Activated CD8-positive, alpha-beta memory T cell treated with anti-CD3 and anti-CD28 coated beads, Interleukin-2, amount 50 U/mL, for 1 hour (primary cell): ENCODE results near the gene HNRNPA0.

Source experiments
- DNase-seq: peaks from one replicate; pipeline ENCODE4 v3.0.0-alpha.2; 2020; ENCODE audit errors: extremely low read depth

The HNRNPA0 gene

DNA sequence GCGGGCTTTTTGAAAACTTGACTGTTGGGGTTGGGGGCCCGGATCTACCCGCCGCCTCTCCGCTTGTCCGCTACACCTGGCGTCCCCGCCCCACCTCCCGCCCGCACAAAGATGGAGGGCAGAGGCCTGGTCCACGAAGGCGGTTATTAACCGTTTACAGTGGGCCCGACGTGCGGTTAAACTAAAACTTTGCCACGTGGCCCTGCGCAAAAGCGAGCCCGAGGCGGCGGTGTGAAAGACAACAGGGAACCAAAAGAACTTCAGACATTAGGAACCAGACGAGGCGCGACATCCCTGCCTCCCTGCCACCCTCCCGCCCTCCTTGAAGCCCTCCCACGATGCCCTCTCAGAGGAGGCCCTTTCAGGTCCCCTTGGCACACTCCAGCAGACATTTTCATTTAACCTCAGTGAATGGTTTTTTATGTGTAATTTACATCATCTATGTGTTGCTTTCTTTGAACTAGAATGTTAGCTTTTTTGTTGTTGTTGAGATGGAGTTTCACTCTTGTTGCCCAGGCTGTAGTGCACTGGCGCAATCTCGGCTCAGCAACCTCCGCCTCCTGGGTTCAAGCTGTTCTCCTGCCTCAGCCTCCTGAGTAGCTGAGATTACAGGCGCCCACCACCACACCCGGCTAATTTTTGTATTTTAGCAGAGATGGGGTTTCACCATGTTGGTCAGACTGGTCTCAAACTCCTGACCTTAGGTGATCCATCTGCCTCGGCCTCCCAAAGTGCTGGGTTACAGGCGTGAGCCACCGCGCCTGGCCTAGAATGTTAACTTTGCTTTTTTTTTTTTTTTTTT, 999 bp upstream of the HNRNPA0 start:
- DNase-seq: no peak

DNA sequence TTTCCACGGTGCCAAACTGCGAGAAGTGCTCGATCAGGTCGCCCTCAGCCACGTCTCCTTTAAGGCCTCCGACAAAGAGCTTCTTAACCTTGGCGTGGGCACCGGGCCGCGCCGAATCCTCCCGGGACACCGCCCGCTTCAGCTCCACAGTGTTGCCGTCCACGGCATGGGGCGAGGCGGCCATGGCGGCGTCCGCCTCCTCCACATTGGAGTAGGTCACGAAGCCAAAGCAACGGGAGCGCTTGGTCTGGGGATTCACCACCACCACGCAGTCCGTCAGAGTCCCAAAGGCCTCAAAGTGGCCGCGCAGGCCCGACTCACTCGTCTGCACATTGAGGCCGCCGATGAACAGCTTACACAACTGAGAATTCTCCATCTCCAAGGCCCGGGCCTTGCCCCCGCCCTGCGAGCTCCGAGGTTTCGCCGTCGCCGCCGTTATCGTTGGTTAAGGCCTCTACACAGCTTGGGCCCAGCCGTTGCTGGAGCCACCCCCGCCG, 424 bp downstream of the HNRNPA0 start:
- DNase-seq: no peak

DNA sequence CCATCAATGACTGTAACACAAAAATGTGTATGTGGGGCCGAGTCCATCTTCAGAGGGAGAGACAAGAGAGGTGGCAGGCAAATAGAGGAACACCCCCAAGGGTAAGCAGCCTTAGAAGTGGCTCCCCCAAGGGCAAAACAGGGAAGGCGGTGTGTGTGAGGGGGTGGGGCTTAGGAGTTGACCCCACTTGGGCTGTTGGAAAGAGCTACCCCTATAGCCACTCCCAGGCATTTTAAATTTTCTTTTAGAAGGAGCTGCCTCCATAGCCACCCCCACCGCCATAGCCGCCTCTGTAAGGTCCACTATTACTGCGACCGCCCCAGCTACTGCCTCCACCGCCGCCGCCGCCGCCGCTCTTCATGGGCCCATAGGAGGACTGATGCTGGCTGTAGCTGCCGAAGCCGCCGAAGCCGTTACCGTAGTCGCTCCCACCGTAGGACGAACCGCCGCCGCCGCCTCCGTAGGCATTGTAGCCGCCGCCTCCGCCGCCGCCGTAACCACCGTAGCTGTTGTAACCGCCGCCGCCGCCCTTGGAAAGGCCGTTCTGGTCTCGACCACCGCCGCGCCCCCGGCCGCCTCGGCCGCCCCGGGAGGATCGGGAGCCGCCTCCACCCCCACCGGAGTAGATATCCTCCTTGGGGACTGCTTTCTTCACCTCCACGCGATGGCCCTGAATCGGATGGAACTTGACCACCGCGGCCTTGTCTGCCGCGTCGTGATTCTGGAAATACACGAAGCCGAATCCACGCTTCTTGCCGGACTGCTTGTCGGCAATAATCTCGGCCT, 1.1 kb downstream of the HNRNPA0 start:
- no peak for DNase-seq

DNA sequence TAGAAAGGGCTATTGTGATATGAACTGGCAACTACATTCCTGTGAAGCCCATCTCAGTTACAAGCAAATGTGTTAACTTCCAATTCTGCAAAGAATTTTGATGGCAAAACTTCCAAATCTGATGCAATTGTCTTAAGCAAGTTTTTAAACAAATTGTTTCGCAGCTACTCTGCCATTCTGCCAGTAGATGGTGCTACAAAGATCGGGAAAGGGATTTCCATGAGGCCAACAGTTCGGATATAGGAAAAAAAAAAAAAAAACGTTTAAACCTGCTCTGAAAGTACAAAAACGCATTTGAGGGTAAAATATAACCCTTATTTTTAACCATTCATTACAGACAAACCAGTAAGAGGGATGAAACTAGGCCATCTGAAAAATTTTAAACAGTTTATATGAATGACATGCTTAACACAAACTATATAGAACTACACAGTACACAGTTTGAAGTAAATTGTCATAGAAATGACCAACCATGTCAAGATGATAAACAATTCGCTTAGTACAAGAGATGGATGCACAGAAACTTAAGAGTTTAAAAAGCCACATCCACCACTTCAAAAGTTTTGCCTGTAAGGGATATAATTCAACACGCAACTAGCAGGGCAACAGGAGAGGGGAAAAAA, 2.2 kb downstream of the HNRNPA0 start:
- DNase-seq: no peak

DNA sequence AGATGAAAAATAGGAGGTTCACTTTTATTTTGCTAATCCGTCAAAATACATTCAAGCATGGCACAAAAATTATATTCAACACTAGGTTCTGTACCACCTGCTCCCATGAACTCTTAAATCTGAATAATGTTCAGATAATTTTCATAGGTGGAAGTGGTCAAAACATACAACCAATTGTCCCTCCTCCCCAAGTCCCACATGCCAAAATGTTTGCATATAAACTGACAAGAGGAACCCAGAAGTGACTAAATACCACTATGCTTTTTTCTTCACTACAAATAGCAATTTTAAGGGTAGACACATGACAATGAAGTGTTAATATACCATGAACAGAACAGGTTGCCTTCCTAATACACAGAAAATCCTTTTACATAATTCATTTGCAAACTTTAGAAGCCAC, 3.7 kb downstream of the HNRNPA0 start:
- no peak for DNase-seq

DNA sequence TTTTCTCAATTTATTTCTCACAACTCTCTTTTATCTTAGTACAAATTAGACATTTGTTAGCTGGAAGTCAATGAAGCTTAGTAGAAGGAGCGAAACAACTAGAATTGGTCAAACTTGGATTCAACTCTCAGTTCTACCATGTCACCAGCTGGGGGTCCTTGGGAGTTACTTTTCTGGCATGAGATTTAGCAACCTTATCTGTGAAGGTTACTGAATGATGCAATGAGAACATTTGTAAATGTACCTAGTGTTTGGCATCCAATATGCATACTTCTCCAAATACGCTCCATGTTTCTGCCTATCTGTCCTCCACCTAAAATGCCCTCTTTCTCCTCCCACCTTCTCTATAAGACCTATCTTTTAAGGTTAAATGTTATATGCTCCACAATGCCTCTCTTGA, 6.3 kb downstream of the HNRNPA0 start:
- no peak for DNase-seq

DNA sequence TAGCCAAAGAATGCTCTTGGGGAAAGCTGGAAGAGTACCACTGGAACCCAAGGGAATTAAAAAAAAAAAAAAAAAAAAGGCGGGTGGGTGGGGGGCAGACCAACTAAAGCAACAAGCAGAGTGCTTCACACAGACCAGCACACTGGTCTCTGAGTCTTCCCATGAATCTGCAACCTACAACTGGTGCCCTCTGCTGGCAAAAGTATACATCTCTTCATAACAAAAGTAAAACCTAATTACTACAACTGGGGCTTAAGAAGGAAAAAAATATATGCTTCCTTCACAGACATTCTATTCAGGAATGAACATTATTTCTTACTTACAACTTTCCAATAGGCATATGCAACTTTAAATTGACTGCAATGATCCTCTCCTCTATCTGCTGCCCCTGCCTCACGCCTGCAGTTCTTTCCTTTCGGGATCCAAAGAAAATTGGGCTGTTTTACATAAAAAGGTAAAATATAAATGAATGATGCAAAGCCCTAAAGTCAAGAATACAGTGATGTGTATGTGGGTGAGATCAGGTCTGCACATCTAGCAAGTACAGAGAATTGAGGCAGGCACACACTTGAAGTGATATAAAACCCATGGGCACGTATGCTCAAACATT, 11.0 kb downstream of the HNRNPA0 start:
- DNase-seq: peak; percentile 30

DNA sequence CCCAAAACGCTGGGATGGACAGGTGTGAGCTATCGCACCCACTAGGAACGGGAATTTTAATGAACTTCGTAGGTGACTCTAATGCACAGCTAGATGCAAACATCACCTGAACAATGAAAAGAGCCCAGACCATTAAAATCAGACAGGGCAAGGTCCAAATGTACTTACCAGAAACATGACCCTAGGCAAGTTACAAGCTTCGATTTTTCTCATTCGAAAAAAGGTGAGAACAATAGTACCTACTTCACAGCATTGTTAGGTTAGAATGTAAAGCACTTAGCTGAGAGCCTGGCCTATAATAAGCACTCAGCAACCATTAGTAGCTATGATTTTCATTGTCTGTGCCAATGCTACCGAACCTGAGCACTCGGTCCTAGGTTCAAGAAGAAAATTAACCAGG, 12.4 kb downstream of the HNRNPA0 start:
- DNase-seq: no peak

DNA sequence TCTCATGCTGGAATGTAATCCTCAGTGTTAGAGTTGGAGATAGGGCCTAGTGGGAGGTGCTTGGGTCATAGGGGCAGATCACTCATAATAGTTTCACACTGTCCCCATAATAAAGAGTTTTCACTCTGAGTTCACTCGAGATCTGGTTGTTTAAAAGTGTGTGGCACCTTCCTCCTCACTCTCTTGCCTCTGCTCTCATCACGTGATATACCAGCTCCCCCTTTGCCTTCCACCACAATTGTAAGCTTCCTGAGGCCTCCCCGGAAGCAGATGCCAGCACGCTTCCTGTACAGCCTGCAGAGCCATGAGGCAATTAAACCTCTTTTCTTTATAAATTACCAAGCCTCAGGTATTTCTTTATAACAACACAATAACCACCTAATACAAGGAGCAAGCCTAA, 14.4 kb downstream of the HNRNPA0 start:
- DNase-seq: no peak

DNA sequence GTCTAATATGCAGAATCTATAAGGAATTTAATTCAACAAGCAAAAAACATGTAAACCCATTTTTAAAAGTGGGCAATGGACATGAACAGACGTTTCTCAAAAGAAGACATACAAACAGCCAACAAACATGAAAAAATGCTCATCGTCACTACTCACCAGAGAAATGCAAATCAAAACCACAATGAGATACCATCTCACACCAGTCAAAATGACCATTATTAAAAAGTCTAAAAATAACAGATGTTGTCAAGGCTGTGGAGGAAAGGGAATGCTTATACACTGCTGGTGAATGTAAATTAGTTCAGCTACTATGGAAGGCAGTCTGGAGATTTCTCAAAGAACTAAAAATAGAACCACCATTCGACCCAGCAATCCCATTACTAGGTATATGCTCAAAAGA, 15.2 kb downstream of the HNRNPA0 start:
- DNase-seq: no peak

DNA sequence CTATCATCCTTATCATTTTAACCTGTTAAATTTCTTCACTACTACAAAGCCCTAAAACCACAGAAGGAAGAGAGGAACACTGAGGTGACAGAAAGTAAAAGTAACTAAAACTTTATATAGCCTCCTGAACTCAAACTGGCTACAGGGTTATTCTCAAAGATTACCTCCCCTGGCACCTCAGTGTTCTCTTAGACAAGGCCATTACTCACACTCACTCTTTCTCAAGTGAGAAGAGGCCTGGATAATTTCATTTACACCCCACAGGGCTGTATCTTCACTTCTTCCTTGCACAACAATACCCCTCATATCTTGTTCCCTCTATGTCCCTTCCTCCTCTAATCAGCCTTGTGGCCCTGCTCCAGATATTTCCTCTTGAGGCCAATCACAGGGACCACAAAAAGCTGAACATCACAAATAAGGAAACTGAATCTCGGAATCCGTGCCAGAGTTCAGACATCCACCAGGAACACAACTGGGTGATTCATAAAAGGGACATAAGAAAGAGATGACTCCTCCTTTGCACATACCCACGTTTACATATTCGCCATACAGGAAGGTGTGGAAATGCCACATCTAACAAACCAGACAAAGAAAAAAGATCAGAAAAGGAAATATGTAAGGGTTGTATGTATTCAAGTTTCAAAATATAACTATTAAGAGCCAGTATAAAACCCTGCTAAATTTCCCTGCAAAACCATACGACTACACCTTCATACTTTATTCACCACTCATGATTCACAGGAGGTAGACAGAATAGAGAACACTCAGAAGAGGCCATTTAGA, 16.6 kb downstream of the HNRNPA0 start:
- peak; percentile 24 for DNase-seq

DNA sequence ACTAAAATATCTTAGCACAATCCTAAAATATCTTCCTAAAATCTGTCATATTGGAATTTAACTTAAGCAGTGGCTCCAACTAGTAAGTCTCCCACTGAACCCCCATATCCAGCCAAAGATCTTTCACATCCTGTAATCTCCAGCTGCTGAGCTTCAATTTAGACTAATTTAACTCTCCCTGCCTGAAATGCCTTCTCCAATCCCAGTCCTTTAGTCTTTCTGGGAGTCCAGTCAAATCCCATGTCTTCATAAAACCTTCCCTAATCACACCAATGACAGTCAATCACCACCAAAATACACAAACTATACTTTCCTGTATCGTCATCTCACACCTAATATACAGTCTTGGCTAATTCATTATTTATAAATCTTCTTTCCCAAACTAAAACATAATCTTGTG, 17.7 kb downstream of the HNRNPA0 start:
- DNase-seq: no peak

DNA sequence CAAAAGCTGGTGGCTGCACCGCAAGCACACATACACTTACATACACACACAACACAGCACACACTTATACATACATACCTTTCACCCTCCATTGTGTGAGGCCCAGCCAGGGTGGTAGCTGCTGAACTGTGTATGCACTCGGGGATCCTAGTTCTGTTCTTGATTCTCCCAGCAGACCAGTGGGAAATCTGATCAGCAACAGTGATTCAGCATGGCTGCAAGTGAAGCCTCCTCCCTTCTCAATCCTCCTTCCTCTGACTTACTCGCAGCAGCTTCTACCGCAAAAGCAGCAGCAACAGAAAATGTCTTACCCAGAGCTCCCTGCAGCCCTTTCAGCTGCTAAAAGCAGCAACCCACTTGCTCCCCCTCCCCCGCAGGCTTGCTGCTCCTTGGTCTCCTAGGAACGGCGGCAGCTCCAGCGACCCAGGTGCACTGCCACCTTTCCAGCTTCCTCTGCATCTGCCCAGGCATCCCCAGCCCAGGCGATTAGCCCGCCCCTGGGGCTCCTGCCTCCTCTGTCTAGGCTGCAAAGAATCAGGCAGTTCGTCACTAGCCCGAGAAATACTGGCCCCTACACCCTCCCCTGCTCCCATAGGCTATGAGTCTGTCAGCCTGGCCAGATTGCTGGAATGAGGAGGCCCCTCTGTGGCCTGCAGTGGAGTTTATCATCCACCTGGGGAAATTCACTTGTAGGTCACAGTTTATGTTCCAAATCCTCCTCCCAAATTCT, 18.4 kb downstream of the HNRNPA0 start, which contains the start of gene KLHL3:
Gene KLHL3, minus strand, starts transcription at position 535 of the 730 bp plus-strand sequence. Its CDS starts 443 bp downstream, at position 92.
- DNase-seq: no peak

DNA sequence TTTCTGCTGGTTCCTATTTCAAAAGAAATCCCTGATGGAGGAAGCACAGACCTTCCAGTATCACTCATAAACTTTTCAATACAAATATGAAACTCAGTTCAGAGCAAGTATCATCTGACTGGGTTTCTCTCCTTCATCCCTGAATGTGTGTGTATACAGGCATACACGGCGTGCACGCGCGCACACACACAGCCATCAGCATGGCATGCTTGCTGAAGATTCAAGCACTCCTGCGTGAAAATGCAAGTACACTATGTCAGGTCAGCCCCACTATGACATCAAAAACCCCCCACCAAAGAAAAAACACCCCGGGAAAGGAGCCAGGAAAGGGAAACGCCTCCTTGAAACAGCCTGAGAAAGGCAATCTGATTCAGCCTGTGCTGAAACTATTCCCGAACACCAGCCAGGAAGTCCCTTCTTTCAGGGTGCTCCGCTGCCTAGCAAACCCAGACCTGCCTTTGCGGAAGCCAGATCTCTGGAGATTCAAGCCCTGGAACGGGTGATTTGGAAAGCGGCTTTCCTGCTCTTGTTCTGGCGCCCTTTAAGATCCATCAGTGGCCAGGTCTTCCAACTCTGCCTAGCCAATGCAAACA, 19.1 kb downstream of the HNRNPA0 start:
- no peak for DNase-seq

DNA sequence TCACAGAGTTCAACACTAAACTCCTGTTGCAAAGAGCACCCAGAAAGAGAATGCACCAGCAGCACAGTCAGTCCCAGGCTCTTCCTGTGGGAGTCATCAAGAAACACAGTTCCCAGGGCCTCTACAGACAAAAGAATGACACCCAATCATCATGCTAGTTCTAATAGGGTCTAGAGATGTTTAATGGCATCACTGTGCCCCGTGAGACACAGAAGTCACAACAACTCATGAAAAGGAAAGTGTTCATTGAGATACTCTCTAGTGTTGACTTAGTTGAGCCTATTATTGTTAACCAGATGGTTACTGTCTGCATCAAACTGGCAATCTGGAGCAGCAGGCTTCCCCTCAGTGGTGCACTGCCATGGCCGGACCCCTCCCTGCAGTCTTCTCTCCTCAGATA, 19.8 kb downstream of the HNRNPA0 start:
- no peak for DNase-seq

DNA sequence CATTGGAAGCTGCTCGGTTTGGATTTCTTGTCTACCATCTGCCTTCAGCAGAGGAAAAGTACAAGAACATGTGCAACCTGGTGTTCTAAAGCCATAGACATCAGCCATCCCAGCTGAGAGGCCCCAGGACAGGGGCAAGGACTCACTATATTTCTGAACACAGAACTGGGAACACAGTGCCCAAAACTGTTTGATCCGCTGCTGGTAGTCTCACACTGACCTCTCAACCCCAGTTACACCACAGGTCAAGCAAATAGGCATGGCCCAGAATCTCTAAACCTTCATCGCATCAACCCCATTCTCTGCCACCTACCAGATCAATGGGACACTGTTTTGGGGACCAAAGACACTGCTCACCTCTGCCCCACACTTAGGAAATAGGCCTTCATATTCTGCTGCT, 20.2 kb downstream of the HNRNPA0 start:
- DNase-seq: no peak

DNA sequence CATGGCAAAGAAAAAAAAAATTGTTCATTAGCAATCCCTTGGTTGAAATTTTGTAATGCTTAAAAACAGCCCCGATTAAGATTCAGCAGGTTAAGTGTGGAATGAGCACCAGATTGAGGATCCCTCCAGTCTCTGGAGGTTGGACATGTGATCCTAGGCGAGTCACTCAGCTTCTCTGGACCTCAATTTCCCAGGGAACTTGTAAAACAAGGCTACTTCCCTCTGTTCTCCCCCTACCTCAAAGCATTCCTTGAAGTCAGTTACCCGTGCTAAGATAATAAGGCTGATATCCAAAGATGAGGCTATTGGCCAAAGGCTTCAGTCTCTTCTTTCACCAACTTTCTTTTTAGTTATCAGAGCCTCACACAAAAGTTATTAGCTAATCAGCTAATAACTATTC, 21.2 kb downstream of the HNRNPA0 start:
- no peak for DNase-seq

DNA sequence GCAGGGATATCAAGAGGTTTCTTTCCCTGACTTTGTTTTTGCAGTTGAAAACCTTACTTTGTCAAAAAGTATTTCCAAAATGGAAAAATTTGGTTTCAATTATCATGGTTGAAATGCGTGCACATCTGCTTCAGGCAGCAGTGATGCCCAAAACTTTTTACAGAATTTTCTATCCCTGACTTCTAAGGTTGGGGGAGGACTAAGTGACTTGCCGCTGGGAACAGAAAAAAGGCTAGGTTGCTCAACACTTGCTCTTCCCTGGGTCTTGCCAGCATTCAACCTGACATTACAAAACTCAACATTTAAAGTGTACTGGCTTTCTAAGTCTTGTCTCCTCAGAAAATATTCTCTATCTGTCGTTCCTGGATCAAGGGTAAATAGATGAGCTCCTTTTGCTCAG, 23.0 kb downstream of the HNRNPA0 start:
- no peak for DNase-seq

DNA sequence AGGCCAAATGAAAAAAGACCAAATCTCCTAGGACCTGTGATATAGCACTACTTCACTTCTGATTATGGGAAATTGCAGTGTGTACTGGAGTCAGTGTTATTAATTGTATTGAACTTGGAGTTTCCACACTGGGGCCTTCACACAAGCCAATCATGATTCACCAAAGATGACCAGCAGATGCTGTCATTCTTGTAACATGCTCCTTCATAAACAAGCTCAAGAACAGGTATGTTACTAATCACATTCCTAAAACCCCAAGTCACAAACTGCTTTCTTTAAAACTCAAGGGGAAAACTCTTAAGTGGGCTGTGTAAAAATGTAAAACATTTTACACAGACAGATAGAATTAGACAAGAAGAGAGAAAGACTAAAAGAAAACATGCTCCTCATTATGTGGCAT, 23.8 kb downstream of the HNRNPA0 start:
- DNase-seq: no peak

DNA sequence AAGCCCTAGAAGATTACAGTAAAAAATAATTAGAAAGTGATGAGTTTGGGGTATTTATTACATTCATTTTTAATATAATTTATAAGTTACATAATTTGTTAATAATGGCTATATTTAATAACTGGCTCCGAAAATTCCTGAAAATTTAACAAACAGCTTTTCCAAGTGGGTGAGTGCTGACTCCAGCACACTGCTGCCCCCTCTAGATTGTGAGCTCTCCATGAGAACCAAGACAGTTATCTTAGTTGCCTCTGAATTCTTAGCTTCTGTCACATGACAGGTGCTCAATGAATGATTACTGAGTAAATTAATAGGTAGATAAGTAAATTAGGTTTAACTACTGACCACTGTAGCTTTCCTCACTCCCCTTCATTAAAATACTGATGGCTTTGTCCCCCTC, 26.1 kb downstream of the HNRNPA0 start:
- DNase-seq: no peak
